ENCODE data around the gene NUP62CL.

GRCh38 chrX:107207089-107207488, 856 bp upstream of the NUP62CL start:
- no peak for TF ChIP-seq EZH2 (IDR thresholded peaks at IDR 0.05; ENCODE audit: borderline replicate concordance, low read length)
- TF ChIP-seq, protein P1, sequence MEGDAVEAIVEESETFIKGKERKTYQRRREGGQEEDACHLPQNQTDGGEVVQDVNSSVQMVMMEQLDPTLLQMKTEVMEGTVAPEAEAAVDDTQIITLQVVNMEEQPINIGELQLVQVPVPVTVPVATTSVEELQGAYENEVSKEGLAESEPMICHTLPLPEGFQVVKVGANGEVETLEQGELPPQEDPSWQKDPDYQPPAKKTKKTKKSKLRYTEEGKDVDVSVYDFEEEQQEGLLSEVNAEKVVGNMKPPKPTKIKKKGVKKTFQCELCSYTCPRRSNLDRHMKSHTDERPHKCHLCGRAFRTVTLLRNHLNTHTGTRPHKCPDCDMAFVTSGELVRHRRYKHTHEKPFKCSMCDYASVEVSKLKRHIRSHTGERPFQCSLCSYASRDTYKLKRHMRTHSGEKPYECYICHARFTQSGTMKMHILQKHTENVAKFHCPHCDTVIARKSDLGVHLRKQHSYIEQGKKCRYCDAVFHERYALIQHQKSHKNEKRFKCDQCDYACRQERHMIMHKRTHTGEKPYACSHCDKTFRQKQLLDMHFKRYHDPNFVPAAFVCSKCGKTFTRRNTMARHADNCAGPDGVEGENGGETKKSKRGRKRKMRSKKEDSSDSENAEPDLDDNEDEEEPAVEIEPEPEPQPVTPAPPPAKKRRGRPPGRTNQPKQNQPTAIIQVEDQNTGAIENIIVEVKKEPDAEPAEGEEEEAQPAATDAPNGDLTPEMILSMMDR (IDR thresholded peaks at IDR 0.05; ENCODE audit: low read length): no peak
